Ovary (tissue), 1 donor: ENCODE data around the gene TRAF3IP3.

Source experiments
- EP300 ChIP-seq: sonication (generic); formaldehyde crosslinking; IDR thresholded peaks from one replicate; pipeline ENCODE4 v1.6.1; 2017; ENCODE audit warnings: antibody characterized with exemption
- POLR2A ChIP-seq: fragments of 450-650 bp; IDR thresholded peaks from one replicate; pipeline ENCODE4 v1.6.1; 2017; ENCODE audit warnings: antibody characterized with exemption, mild to moderate bottlenecking, moderate library complexity

GRCh38 chr1:209809611-209810010 lies 53.8 kb downstream of the TRAF3IP3 start:
- TF ChIP-seq EP300 = no peak
- TF ChIP-seq POLR2A = no peak
